HG03095 (cell line): ENCODE results near the gene KCNH4.
"Not testable (repeated sequence)": the region's sequence is repeated elsewhere in the genome, so short reads cannot be mapped to it uniquely, and the experiment has no call there.

ENCODE experiments used
- ATAC-seq: cut with Tn5 transposase; IDR thresholded peaks from one replicate; pipeline ENCODE4 v1.9.1; 2021; ENCODE audit warnings: moderate library complexity; ENCODE audit not compliant: unreplicated experiment

The KCNH4 gene

DNA sequence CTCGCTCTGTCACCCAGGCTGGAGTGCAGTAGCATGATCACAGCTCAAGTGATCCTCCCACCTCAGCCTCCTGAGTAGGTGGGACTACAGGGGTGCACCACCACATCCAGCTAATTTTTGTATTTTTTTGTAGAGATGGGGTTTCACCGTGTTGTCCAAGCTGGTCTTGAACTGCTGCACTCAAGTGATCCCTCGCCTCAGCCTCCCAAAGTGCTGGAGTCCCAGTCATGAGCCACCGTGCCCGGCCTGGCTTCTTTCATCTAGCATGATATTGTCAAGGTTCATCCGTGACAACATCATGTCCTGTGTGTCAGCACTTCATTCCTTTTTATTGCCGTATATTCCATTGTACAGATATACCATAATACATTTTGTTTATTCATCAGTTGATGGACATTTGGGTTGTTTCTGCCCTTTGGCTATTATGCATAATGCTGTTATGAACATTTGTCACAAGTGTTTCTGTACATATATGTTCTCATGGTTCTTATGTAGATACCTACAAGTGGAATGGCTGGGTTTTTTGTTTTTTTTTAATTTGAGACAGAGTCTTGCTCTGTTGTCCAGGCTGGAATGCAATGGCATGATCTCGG is 16.7 kb upstream of the KCNH4 start:
- ATAC-seq = no peak

DNA sequence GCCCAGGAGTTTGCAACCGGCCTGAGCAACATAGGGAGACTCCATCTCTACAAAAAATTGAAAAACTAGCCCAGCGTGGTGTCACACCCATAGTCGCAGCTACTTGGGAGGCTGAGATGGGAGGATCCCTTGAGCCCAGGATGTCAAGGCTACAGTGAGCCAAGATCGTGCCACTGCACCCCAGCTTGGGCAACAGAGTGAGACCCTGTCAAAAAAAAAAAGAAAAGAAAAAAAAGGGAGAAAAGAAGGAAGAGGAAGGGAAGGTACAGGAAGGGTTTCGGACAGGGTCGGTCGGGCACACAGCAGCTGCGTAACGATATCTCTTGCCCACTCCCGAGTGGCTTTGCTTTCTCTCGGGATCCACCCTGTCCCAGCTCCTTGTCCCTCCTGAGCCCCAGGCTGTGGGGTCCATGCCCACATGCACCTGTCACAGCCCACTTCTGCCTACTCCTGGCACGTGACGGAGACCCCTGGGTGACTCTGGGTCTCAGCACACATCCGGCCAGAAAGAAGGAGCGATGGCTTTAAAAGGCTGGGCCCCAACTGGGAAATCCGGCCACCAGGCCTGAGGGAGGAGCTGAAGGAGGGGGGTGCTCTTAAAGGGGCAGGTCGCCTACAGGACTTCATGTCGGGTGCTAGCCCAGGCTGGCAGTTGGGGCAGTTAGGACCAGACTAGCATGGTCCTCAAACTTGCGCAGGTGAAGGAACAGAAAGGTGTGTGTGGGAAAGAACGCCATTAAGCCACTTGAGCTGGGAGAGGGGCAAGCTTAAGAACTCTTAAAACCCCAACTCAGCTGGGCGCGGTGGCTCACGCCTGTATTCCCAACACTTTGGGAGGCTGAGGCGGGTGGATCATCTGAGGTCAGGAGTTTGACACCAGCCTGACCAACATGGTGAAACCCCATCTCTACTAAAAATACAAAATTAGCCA is 13.3 kb upstream of the KCNH4 start, which contains the start of gene GHDC:
GHDC (minus strand) TSS at position 526 of the 931 bp plus-strand sequence. CDS start 913 bp downstream, outside the sequence.
- ATAC-seq = peak; percentile 68

DNA sequence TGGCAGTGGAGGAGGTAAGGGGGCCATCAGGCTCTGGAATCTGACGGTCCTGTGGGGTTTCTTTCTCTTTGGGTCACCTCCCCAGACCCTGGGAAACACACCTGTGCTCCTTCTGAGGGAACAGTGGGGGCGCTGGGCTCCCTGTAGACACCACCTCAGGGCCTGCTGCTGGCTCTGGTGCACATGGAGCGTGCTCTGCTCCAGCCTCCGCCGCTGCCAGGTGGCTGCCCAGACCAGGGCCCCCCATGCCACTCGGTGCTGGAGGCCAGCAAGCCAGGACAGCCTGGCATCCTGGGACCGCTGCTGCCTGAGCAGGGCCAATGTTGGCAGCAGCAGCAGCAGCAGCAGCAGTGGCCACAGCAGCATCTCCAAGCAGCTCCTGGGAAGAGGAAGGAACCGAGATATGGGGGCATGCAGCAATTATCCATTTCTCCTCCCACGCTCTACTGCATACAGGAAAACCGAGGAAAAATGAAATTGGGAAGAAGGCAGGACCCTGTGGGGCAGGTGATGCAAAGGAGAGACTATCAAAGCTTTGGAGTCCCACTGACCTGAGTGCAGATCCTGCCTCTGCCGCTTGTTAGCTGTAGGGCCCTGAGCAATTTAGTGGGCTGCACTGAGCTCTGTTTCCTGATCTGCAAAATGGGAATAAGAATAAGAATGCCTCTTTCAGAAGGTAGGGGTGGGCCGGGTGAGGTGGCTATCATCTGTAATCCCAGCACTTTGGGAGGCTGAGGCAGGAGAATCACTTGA is 12.4 kb upstream of the KCNH4 start:
- no peak for ATAC-seq

DNA sequence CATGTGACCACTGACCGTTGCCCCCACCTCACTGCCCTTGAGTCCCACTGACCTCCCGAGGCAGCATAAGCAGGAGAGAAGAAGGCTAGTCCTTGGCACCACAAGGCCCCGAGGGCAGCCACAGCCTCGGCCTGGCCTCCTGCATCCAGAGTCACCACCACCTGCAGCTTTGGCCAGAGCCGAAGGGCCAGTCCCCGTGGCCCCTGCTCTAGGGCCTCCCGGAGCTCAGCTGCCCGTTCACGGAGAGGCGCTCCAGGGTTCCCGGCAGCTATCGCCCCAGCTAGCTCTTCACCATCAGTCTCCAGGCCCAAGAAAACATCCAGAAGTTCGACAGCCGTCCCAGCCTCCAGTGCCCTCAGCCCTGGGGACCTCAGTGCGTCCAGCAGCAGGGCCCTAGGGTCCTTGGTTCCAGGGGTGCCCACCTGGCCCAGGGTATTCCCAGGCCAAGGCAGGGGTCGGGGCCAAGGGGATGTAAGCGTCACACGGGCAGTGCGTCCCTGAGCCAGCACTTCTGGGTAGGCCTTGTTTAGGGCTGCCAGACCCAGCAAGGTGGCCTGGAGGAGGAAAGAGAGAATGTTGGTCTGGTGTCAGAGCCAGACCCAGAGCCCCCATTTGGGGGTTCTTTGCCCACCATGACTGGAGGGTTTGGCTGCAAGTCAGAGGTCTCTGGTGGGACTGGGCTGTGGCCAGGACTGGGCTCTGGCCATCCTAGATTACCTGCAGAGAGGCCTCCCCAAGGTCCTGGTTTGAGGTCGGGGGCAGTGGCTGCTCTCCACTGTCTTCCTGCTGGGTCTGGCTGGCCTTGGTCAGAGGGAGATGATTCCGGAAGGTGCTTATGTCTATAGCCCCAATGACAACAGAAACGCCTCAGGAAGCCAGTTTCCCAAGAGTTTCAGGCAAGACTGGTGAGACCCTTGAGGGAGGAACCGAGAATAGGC is 11.5 kb upstream of the KCNH4 start:
- ATAC-seq = no peak

DNA sequence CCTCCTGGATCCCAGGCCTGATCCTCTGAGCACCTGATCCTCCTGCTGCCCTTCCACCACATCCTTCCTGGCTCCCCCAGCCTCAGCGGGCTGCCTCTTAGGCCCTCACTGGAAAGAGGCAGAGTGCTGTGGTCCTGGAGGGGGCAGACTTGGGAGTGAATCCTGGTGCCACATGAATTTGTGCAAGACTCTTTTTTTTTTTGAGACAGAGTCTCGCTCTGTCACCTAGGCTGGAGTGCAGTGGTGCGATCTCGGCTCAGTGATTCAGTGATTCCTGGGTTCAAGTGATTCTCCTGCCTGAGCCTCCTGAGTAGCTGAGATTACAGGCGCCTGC is 10.3 kb upstream of the KCNH4 start:
- no peak for ATAC-seq

DNA sequence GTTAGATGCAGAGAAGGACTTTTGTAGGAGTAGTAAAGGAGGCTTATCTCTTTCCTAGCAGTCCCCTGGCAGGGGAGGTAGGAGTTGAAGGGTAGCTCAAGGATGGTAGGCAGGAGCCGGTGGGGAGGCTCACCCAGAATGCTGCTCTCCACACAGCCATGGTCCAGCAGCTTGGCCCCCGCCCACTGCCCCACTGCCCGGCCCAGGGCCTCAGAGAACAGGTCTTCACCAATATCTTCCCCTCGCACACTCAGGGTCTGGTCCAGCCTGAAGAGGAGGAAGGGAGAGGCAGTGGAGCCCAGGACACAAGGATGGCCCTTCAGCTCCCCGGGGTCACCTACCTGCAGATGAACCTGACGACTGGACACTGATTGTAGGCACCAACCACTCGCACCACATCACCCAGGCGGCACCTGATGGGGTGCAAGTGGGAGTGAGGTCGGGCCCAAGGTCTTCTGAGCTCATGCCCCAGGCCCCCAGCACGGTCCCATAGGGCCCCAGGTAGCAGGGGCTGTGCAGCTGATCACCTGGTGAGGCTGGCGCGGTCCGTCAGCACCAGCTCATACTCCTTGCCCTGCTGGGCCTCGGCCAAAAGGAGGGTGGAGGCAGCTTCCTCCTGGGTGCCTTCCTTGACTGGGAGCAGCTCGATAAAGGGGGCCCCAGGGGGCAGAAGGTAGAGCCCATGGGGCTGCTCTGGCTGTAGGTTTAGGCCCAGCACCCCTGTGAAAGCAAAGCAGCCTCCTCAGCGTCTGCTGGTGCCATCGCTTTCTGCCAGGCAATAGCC is 9.7 kb upstream of the KCNH4 start:
- no peak for ATAC-seq

DNA sequence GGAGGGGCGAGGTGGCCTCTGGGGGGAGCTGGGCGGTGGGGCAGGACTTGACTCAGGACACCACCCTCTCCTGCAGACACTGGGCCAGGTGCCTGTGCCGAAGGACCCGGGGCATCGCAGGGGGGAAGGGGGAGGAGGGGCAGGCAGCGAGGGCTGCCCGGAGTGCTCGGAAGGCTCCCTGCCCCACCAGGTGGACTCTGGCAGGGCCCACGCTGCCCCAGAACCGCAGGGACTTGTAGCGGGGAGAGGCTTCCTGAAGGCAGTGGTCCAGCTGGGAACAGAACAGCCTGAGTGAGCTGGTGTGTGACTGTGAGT is 8.7 kb upstream of the KCNH4 start:
- ATAC-seq = no peak

DNA sequence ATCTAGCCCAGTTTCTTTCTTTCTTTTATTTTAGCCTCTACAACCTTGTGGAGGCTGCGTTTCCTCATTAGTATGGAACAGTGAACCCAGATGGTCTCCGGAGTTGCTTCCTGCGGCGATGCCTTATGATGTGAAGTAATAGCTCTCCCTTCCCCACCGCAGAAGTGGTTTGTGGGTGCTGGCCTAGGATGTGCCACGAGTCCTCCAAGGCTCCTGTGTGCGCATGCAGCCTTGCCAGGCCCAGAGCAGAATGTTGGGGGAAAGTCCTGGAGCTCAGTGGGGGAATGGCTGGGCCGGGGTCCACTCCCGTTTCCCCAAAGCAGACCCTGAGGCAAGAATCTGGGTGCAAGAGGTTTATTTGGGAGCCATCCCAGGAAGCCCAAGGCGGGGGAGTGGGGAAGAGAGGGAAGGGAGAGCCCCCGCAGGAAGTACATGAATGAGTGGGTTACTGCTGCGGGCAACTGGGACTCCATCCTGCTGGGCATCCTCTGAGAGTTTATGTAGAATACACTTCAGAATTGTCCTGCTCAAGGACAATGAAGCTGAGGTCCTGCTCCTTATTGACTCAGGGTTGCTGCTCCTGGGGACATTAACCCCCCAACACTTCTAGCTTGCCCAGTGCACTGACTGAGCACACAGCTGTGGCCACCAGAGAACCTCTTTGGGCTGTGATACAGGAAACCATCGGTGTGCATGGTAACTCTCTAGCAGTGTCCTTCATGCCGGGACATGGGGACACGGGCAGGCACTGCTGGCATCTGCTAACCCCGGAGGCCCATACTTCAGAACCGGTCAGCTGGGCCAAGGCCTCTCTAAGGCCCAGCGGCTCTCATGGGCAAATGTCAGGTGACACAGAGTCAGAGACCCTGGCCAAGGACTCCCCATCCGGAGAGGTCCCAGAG is 8.1 kb upstream of the KCNH4 start:
- ATAC-seq = no peak

DNA sequence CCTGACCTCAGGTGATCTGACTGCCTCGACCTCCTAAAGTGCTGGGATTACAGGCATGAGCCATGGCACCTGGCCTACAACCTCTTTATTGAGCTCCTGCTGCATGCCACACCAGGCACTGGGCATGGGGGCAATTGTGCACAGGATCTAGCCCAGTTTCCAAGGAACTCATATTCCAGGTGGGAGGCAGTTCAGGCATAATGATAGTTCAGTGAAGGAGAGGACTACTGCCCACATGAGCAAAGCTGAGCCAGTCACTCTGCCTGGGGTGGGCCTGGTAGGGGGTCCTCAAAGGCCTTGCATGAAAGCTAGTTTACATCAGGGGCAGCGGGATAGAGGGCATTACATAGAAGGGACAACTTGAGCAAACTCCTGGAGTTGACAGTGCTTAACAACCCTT is 6.9 kb upstream of the KCNH4 start:
- no peak for ATAC-seq

DNA sequence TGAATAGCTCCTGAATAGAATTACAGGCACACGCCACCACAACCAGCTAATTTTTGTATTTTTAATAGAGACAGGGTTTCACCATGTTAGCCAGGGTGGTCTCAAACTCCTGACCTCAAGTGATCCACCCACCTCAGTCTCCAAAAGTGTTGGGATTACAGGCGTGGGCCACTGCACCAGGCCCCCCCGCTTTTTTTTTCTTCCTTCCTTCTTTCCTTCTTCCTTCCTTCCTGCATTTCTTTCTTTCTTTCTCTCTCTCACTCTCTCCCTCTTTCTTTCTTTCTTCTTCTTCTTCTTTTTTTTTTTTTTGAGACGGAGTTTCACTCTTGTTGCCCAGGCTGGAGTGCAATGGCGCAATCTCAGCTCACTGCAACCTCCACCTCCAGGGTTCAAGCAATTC is 5.2 kb upstream of the KCNH4 start:
- ATAC-seq = not testable (repeated sequence)

DNA sequence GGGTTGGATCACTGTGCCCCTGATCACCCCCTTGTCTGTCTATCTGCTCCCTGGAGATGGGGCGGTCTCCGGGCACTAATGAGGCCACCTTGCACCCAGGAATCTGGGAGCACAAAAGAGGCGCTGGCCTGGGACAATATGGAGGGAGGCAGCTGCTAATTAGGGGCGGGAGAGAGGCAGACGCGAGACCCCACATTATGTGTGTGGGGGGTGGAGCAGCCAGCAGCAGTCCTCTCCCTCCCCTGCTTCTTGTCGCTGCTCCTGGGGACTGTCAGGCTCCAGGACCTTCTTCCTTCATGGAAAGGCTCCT is 4.6 kb upstream of the KCNH4 start:
- no peak for ATAC-seq

DNA sequence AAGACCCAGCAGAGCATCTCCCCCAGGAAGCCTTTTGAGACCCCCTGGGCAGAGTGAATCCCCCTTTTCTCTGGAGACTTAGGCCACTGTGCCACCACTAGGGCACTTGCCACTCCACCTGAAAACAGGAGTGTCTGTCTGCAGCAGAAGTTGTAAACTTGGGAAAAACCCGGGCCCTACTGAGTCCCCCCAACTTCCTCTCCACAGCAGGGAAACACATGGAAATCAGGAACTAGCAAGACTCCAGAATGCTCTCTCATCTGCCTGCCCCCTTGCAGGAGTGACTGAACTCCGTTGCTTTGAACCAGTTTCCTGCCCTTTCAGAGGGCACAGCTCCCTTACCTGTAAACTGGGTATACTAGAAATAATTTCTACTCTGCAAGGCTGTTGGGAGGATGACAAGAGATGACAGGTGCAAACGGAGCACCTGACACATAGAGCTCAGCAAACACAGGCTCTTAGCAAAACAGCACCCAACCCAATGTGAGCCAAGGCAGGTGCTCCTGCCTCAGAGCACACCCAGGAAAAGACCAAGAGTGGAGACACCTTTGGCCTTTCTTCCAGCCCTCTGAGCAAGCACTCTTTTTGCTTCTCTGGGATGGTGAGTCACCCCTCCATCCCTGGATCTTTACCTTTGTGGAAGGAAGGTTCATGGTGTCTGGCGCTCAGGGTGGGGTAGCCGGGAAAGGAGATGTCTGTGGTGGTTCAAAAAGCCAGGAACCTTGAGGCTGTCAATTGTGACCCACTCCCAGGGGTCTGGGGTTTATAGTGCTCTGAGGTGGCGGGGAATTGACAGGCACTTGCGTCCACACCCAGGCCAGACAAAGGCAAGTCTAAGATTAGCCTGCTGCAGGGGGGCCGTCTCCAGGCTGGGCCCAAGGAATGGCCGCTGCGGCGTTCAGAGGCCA is 4.0 kb upstream of the KCNH4 start, which contains the start of gene HCRT:
HCRT (minus strand) TSS at position 740 of the 908 bp plus-strand sequence; CDS start at position 653, 87 bp downstream.
- ATAC-seq = no peak

DNA sequence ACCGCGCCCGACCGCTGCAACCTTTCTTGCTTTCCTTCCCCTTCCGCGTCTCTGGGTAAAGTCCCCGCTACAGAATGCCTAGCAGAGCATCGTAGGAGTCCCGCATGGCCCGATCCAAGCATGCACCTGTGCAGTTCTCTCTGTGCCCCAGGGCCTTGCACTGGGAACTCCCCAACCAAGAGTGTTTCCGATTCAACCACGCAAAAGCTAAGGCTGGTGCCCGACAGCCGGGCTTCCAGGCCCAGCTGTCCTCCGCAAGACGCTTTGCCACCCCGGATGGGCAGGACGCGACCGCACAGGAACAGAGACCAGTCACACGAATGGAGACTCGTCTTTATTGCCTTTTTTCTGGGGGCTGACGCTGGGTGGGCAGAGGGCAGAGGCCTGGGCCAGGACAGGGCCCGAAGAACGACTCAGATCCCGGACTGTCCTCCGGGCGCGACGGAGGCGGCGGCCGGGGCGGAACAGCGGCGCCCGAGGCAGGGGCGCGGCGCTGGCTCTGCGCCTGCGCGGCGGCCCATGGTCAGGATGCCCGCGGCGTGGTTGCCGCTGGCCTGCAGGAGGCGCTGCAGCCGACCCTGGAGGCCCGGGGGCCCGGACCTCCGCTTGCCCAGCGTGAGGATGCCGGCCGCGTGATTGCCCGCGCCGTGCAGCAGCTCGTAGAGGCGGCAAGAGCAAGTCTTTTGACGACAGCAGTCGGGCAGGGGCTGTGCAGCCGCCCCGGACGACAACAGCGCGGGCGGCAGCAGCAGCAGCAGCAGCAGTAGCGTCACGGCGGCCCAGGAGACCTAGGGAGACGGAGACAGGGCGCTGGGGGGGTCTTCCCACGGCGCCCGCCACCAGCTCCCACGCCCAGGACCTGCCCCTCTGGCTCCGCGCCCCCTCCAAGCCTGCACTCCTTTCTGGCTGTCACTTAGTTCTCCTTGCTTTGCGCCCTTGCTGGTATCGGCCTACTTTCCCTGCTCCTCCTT is 3.1 kb upstream of the KCNH4 start:
- peak; percentile 44 for ATAC-seq

DNA sequence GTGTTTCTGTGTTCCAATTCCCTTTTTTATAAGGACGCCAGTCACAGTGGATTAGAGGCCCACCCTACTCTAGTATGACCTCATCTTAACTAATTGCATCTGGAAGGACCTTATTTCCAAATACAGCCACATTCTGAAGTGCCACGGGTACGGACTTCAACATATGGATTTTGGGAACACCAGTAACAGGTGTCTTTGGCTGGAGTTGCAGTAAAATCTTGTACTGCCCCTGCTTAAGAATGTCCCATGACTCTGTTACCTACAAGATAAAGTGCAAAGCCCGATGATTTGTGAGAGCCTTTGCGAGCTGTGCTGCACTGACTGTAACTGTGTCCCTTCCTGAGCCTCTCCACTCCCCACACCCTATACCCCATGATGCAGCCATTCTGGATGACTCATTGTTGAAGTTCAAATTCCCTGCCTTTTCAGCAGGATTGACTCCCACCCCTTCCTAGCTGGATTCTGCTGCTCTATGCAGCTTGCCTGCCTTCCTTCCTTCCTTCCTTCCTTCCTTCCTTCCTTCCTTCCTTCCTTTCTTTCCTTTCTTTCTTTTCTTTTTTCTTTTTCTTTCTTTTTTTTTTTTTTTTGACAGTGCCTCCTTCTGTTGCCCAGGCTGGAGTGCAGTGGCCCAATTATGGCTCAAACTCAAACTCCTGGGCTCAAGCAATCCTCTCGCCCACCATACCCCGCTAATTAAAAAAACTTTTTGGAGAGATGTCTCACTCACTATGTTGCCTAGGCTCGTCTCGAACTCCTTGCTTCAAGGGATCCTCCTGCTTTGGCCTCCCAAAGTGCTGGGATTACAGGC is 2.2 kb upstream of the KCNH4 start:
- no peak for ATAC-seq

DNA sequence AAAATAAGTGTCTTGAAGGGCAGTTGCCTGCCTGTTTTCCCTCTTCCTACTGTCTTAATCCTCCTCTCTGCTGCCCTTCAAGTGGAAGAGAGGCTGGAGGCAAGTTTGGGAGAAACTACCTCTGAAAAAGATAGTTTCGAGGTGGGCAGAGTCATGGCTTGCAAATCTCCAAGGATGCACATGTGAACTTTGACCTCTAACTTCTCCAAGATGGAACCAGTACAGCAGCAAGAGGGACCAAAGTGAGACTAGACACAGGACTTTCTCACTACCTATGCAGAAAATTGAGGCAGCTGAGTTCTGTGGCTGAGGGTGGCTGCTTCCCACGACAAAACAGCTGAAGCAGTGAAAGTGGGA is 887 bp upstream of the KCNH4 start:
- no peak for ATAC-seq

DNA sequence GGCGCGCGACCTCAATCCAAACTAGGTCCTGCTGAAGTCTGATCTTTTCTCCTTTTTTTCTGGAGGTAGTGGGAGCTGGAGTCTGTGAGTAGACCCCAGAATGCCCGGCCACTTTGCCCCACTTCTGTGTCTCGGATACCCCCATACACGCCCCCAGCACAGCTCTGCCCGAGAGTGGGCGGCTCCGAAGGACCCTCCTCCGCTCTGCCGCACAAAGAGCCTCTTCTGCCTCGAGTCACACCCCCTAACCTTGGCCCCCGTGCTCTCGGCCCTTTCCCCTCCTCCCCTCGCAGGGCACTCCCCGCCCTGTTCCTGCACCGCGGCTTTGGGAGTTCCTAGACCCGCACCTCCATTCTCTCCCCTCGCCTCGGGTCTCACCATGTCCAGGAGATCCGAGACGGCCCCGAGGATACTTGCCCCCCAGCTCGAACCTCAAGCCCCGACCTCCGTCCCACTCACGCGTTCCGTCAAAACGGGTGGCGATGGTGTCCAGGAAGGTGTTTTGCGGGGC is 476 bp downstream of the KCNH4 start:
- ATAC-seq = no peak
